PC-3 (cell line): ENCODE measurements around the gene RMI2. TPM values are rescaled to one million over a fixed set of nuclear protein-coding genes. Genes with fewer than 3 reads are reported as not detected.

Source experiments
- ATAC-seq: fragments of 200-7000 bp; cut with Tn5 transposase; 2 replicates; pipeline ENCODE4 v1.9.1; 2020; ENCODE audit warnings: mild to moderate bottlenecking, moderate library complexity
- BruUV-seq: library from RNA; stranded (reverse); fragments of 400-500 nt; replicated peaks from 2 replicates; lab custom pipeline; 2021; lab: Mats Ljungman, UMichigan
- CTCF ChIA-PET: fragments of 300-600 bp; sonication (Branson Sonifier 250); formaldehyde crosslinking; loops from one replicate; lab custom pipeline; 2022; ENCODE audit warnings: antibody characterized with exemption; lab: Charles Lee
- POLR2A ChIA-PET: fragments of 300-600 bp; sonication (Branson Sonifier 250); formaldehyde crosslinking; loops from one replicate; lab custom pipeline; 2022; ENCODE audit warnings: antibody characterized with exemption; ENCODE audit not compliant: unreplicated experiment; lab: Charles Lee
- DNase-seq: peaks from one replicate; pipeline ENCODE4 v3.0.0-alpha.2; 2015
- H2AFZ ChIP-seq: fragments of 300-600 bp; sonication (generic); 2 replicates; pipeline ENCODE4 v1.6.0; 2016; ENCODE audit warnings: antibody characterized with exemption, low read length
- H3F3A ChIP-seq: fragments of 300-600 bp; sonication (generic); one replicate; pipeline ENCODE4 v1.6.0; 2017; ENCODE audit warnings: antibody characterized with exemption, low read length, control low read depth, mild to moderate bottlenecking; ENCODE audit not compliant: unreplicated experiment
- H3K27ac ChIP-seq: fragments of 300-600 bp; sonication (generic); 2 replicates; pipeline ENCODE4 v1.5.1; 2016; ENCODE audit warnings: mild to moderate bottlenecking, low read length
- H3K27me3 ChIP-seq: fragments of 300-600 bp; sonication (generic); 2 replicates; pipeline ENCODE4 v1.6.1; 2016; ENCODE audit warnings: low read length, mixed read lengths
- H3K36me3 ChIP-seq: fragments of 300-600 bp; sonication (generic); 2 replicates; pipeline ENCODE4 v1.6.1; 2016; ENCODE audit warnings: low read depth, mixed run types, low read length, mixed read lengths
- H3K4me1 ChIP-seq: fragments of 300-600 bp; sonication (generic); 2 replicates; pipeline ENCODE4 v1.5.1; 2016; ENCODE audit warnings: low read length; ENCODE audit not compliant: insufficient read depth
- H3K4me2 ChIP-seq: fragments of 300-600 bp; sonication (generic); 2 replicates; pipeline ENCODE4 v1.6.0; 2016; ENCODE audit warnings: low read length
- H3K4me3 ChIP-seq: fragments of 300-600 bp; sonication (generic); 2 replicates; pipeline ENCODE4 v1.5.1; 2016; ENCODE audit warnings: mild to moderate bottlenecking, low read length, mixed read lengths
- H3K79me2 ChIP-seq: fragments of 300-600 bp; sonication (generic); 2 replicates; pipeline ENCODE4 v1.6.1; 2017; ENCODE audit warnings: low read length, mixed read lengths
- H3K9ac ChIP-seq: fragments of 300-600 bp; sonication (generic); 2 replicates; pipeline ENCODE4 v1.6.0; 2016; ENCODE audit warnings: mild to moderate bottlenecking, low read length
- H3K9me2 ChIP-seq: fragments of 300-600 bp; sonication (generic); replicated peaks from 2 replicates; pipeline ENCODE4 v1.6.1; 2016; ENCODE audit warnings: mixed run types, low read length, mixed read lengths
- H3K9me3 ChIP-seq: fragments of 300-600 bp; sonication (generic); 2 replicates; pipeline ENCODE4 v1.6.1; 2016; ENCODE audit warnings: low read length, mixed read lengths
- H4K20me1 ChIP-seq: fragments of 300-600 bp; sonication (generic); 2 replicates; pipeline ENCODE4 v1.6.1; 2016; ENCODE audit warnings: low read length, mixed read lengths
- CTCF ChIP-seq: fragments of 300-600 bp; sonication (generic); conservative IDR thresholded peaks from 2 replicates; pipeline ENCODE4 v1.5.1; 2017; ENCODE audit warnings: antibody characterized with exemption, low read depth, mild to moderate bottlenecking, low read length
- EZH2 ChIP-seq: fragments of 300-600 bp; sonication (generic); IDR thresholded peaks from one replicate; pipeline ENCODE4 v1.6.1; 2017; ENCODE audit warnings: antibody characterized with exemption, mild to moderate bottlenecking, low read length; ENCODE audit not compliant: unreplicated experiment
- EZH2phosphoT487 ChIP-seq: fragments of 300-600 bp; sonication (generic); IDR thresholded peaks from 2 replicates; pipeline ENCODE4 v1.6.1; 2018; ENCODE audit warnings: mild to moderate bottlenecking, antibody characterized with exemption, low read length, borderline replicate concordance
- intact Hi-C: fragments of 100-400 bp; cut with micrococcal nuclease; formaldehyde crosslinking; loops from 2 replicates; pipeline ENCODE4 v1.9.0; 2023
- total RNA-seq: library from RNA; depleted of rRNA; stranded (reverse); fragments of >200 nt; gene quantifications from 2 replicates; pipeline ENCODE4 v1.2.3, GENCODE V29; 2014

The RMI2 gene
- total RNA-seq, 1 experiment from 2014 or later = 10.9 TPM

GRCh38 chr16:11316331-11317015 lies 28.8 kb upstream of the RMI2 start:
- Histone ChIP-seq H2AFZ (no peak overlapping the region), H3K4me2 (no peak overlapping the region), H3K27ac (no peak overlapping the region), H3K9me2 (no peaks in the 10 kb centered on the region), H3K4me1 (peaks cover 8% of the 10 kb centered on the region; the same call in 1 of the 2 replicates), H4K20me1 (no peaks in the 10 kb centered on the region), H3F3A (no peaks in the 10 kb centered on the region), H3K27me3 (no peaks in the 10 kb centered on the region), H3K4me3 (no peak overlapping the region), H3K36me3 (no peaks in the 10 kb centered on the region), H3K9ac (no peak overlapping the region), H3K79me2 (no peaks in the 10 kb centered on the region), H3K9me3 (no peaks in the 10 kb centered on the region)
- TF ChIP-seq CTCF (no peak), EZH2phosphoT487 (no peak), EZH2 (no peak)
- ATAC-seq (no peak), DNase-seq (no peak)
- ChIA-PET CTCF (no interaction called here), POLR2A (no interaction called here)
- BruUV-seq = no TSS peak
- intact Hi-C loops = no loop called here

GRCh38 chr16:11318817-11319216 lies 26.4 kb upstream of the RMI2 start:
- POLR2A ChIA-PET = no interaction called here

More at GRCh38 chr16:11318817-11319216, 26.4 kb upstream of the RMI2 start:
- no peak for ATAC-seq
- Histone ChIP-seq H3K27me3 (no peaks in the 10 kb centered on the region), H3K79me2 (no peaks in the 10 kb centered on the region), H4K20me1 (no peaks in the 10 kb centered on the region), H3K4me1 (no peaks in the 10 kb centered on the region), H3K4me2 (no peak overlapping the region), H3K4me3 (no peak overlapping the region), H3K27ac (no peak overlapping the region), H3K9me3 (no peaks in the 10 kb centered on the region), H2AFZ (no peak overlapping the region), H3K9me2 (no peaks in the 10 kb centered on the region), H3K36me3 (no peaks in the 10 kb centered on the region), H3F3A (no peaks in the 10 kb centered on the region), H3K9ac (no peak overlapping the region)
- TF ChIP-seq EZH2phosphoT487 (no peak), EZH2 (no peak), CTCF (no peak)
- intact Hi-C loops = no loop called here
- CTCF ChIA-PET = no interaction called here
- DNase-seq = no peak
- BruUV-seq = no TSS peak
